Epithelial cell of esophagus (primary cell): ENCODE data around the gene MCTS1.
A peak's percentile ranks its signal among the peaks of the same experiment; 100 is the strongest.
"Not testable (repeated sequence)": the region's sequence is repeated elsewhere in the genome, so short reads cannot be mapped to it uniquely, and the experiment has no call there.

Experiments
- DNase-seq: peaks from one replicate; pipeline ENCODE4 v3.0.0; 2010; ENCODE audit warnings: low read depth
- H3K4me3 ChIP-seq: 2 replicates; pipeline ENCODE4 v1.5.1; 2011; ENCODE audit warnings: mild to moderate bottlenecking, low read length, control low read depth
- CTCF ChIP-seq: IDR thresholded peaks from 2 replicates; pipeline ENCODE4 v1.5.1; 2011; ENCODE audit warnings: low read depth, mild to moderate bottlenecking, low read length, control low read depth, inconsistent platforms; ENCODE audit not compliant: insufficient read depth; ENCODE audit errors: missing control alignments

MCTS1 gene

GRCh38 chrX:120625371-120625770, 21.5 kb downstream of the MCTS1 start:
- DNase-seq, result no peak
- H3K4me3 ChIP-seq, result no peak overlapping the region
- TF ChIP-seq CTCF, result no peak

- DNase-seq, result peak; percentile 93
- no peak for TF ChIP-seq CTCF
- peak within 1 kb of the TSS; percentile 68 for H3K4me3 ChIP-seq
Measured at GRCh38 chrX:120629667-120630537, 26.0 kb downstream of the MCTS1 start, which contains the start of gene C1GALT1C1. Gene C1GALT1C1 (minus strand): TSS chrX:120630054. CDS start chrX:120627166, 2,888 bp downstream.

DNA sequence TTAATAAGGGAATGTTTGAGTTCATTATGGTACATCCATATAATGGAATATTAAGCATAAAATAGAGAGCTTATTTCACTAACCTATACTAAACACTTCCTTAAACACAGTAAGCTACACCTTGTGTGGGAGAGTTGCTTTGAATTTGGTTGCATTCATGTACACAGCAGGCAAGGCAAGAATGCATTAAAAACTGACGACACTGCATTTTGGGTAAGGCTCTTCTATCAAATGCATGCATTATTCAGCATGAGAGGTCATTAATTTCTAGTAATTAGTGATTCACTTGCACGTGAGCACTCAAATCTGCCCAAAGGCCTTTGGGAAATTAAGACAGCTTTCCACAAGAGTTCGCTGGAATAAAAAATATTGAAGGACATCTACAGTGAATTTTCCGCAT, 34.7 kb downstream of the MCTS1 start:
- no peak for TF ChIP-seq CTCF
- DNase-seq, result no peak
- no peak overlapping the region for H3K4me3 ChIP-seq

DNA sequence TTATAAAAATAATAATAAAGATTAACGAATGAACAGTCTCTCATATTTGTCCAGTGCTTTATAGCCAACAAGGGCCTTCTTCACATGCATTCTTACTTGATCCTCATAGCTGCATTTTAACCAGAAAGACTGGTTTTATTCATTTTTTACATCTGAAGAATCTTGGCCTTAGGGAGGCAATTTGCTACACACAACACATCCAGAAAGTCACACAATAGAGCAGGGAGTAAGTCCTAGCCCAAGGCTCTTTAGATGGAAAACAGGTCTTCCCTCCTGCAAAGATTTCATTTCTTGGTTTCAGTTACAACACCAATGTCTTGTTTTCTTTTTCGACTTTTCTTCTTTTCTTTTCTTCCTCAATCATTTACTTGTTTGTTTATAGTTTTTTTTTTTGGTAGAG, 39.0 kb downstream of the MCTS1 start:
- no peak for TF ChIP-seq CTCF
- DNase-seq, result no peak
- no peak overlapping the region for H3K4me3 ChIP-seq

GRCh38 chrX:120647127-120647526, 43.2 kb downstream of the MCTS1 start:
- H3K4me3 ChIP-seq, result no peak overlapping the region
- TF ChIP-seq CTCF, result no peak
- no peak for DNase-seq

GRCh38 chrX:120652256-120652655, 48.4 kb downstream of the MCTS1 start:
- H3K4me3 ChIP-seq, DNase-seq: not testable (repeated sequence)

- DNase-seq, result no peak
- TF ChIP-seq CTCF, result no peak
- no peak overlapping the region for H3K4me3 ChIP-seq
Measured at GRCh38 chrX:120653000-120653399, 49.1 kb downstream of the MCTS1 start.
